Activated naive CD4-positive, alpha-beta T cell treated with anti-CD3 and anti-CD28 coated beads for 36 hours (primary cell): ENCODE results near the gene MEIOC. TPM values are rescaled to one million over a fixed set of nuclear protein-coding genes. Genes with fewer than 3 reads are reported as not detected.

ENCODE experiments used
- total RNA-seq, 2 experiments: library from RNA; stranded (reverse); gene quantifications; one replicate each; pipeline ENCODE4 v1.2.3, GENCODE V29; 2021

The MEIOC gene
- total RNA-seq, 2 experiments from 2014 or later: 0.05 TPM; not detected in 1

Other genes with a start within 250 kb of the MEIOC start
- gene GPATCH8, start 153.1 kb upstream of the MEIOC start, total RNA-seq: 10 to 100 TPM; 31.5 to 31.7 TPM
- not detected for gene FZD2, start 99.0 kb upstream of the MEIOC start, total RNA-seq
- 10 to 100 TPM; 29.1 to 31.8 TPM for gene CCDC43, start 33.3 kb downstream of the MEIOC start, total RNA-seq
- 10 to 100 TPM; 28.5 to 29.5 TPM for gene DBF4B, start 52.2 kb downstream of the MEIOC start, total RNA-seq
- under 1 TPM; 0.17 to 0.57 TPM for gene ADAM11, start 102.5 kb downstream of the MEIOC start, total RNA-seq
- gene GJC1, start 173.8 kb downstream of the MEIOC start, total RNA-seq: 1 to 10 TPM; 2.5 TPM
- not detected for gene HIGD1B, start 191.4 kb downstream of the MEIOC start, total RNA-seq
- gene EFTUD2, start 243.0 kb downstream of the MEIOC start, total RNA-seq: 100 to 1,000 TPM; 170 to 176 TPM